Measurements from ENCODE around the gene PLEK.
A peak's percentile ranks its signal among the peaks of the same experiment; 100 is the strongest.
"Not testable (repeated sequence)": the region's sequence is repeated elsewhere in the genome, so short reads cannot be mapped to it uniquely, and the experiment has no call there.

PLEK gene

GRCh38 chr2:68352651-68353391 lies 12.3 kb upstream of the PLEK start:
- no peak for DNase-seq (ENCODE audit: low read depth in 2 of 2)

- no peak for DNase-seq (ENCODE audit: low read depth in 2 of 2)
Measured at GRCh38 chr2:68356599-68357239, 8.4 kb upstream of the PLEK start.

- DNase-seq (ENCODE audit: low read depth in 2 of 2): no peak
Measured at GRCh38 chr2:68357605-68358337, 7.3 kb upstream of the PLEK start.

GRCh38 chr2:68359889-68360288 lies 5.2 kb upstream of the PLEK start:
- DNase-seq (ENCODE audit: low read depth in 2 of 2): no peak

GRCh38 chr2:68362069-68362468 lies 3.0 kb upstream of the PLEK start:
- peak; percentile 77 to 78 for DNase-seq (ENCODE audit: low read depth in 2 of 2)

GRCh38 chr2:68362749-68363148 lies 2.3 kb upstream of the PLEK start:
- DNase-seq (ENCODE audit: low read depth in 2 of 2): no peak

GRCh38 chr2:68363721-68364120 lies 1.4 kb upstream of the PLEK start:
- DNase-seq (ENCODE audit: low read depth in 2 of 2): no peak

GRCh38 chr2:68366083-68366560 lies 1.0 kb downstream of the PLEK start:
- no peak for DNase-seq (ENCODE audit: low read depth in 2 of 2)

- no peak for DNase-seq (ENCODE audit: low read depth in 2 of 2)
Measured at GRCh38 chr2:68367953-68368653, 3.0 kb downstream of the PLEK start.

GRCh38 chr2:68368654-68369336 lies 3.7 kb downstream of the PLEK start:
- DNase-seq (ENCODE audit: low read depth in 2 of 2): no peak

GRCh38 chr2:68369337-68369734 lies 4.3 kb downstream of the PLEK start:
- DNase-seq (ENCODE audit: low read depth in 2 of 2): no peak

- no peak for DNase-seq (ENCODE audit: low read depth in 2 of 2)
Measured at GRCh38 chr2:68371138-68371537, 6.1 kb downstream of the PLEK start.

GRCh38 chr2:68371581-68371980 lies 6.5 kb downstream of the PLEK start:
- no peak for DNase-seq (ENCODE audit: low read depth in 2 of 2)

- DNase-seq (ENCODE audit: low read depth in 2 of 2): no peak
Measured at GRCh38 chr2:68372485-68372884, 7.4 kb downstream of the PLEK start.

GRCh38 chr2:68374184-68374583 lies 9.1 kb downstream of the PLEK start:
- no peak for DNase-seq (ENCODE audit: low read depth in 2 of 2)

- DNase-seq (ENCODE audit: low read depth in 2 of 2): no peak
Measured at GRCh38 chr2:68375582-68375981, 10.5 kb downstream of the PLEK start.

- DNase-seq (ENCODE audit: low read depth in 2 of 2): no peak
Measured at GRCh38 chr2:68377137-68377780, 12.2 kb downstream of the PLEK start.

GRCh38 chr2:68378779-68379178 lies 13.7 kb downstream of the PLEK start:
- DNase-seq (ENCODE audit: low read depth in 2 of 2): not testable (repeated sequence)

GRCh38 chr2:68379184-68379708 lies 14.2 kb downstream of the PLEK start:
- no peak for DNase-seq (ENCODE audit: low read depth in 2 of 2)

- DNase-seq (ENCODE audit: low read depth in 2 of 2): no peak
Measured at GRCh38 chr2:68383778-68384177, 18.7 kb downstream of the PLEK start.
